HG03066 (cell line): Measurements from ENCODE around the gene DROSHA.
"Not testable (repeated sequence)": the region's sequence is repeated elsewhere in the genome, so short reads cannot be mapped to it uniquely, and the experiment has no call there.

Experiments used
- ATAC-seq: cut with Tn5 transposase; IDR thresholded peaks from one replicate; pipeline ENCODE4 v1.9.1; 2021; ENCODE audit warnings: low read depth; ENCODE audit not compliant: unreplicated experiment

DROSHA gene

DNA sequence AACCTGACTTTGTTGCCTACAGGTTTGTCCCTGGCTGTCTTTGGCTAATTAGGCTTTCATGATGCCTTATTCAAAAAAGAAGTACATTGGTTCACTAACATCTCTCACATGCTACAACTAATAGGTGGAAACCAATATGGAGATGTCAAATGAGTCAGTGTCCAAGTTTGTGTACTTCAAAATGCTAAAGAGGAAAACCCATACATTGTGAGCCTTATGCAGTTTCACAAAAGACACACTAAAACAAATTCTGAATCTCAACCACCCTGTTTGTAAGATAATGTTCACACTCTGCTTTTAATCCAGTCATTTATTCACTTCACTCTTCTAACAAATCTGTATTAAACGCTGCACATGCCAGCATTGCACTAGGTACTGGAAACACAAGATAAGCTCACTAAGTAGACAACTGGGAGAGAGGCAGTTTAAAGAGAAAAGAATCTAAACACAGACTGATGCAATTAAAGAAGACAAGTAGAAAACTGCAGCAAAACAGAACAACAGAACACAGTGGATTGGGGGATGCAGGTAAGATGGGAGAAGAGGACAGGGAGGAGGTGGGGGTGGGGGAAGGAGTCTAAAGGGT lies 104.1 kb downstream of the DROSHA start:
- ATAC-seq, result no peak

DNA sequence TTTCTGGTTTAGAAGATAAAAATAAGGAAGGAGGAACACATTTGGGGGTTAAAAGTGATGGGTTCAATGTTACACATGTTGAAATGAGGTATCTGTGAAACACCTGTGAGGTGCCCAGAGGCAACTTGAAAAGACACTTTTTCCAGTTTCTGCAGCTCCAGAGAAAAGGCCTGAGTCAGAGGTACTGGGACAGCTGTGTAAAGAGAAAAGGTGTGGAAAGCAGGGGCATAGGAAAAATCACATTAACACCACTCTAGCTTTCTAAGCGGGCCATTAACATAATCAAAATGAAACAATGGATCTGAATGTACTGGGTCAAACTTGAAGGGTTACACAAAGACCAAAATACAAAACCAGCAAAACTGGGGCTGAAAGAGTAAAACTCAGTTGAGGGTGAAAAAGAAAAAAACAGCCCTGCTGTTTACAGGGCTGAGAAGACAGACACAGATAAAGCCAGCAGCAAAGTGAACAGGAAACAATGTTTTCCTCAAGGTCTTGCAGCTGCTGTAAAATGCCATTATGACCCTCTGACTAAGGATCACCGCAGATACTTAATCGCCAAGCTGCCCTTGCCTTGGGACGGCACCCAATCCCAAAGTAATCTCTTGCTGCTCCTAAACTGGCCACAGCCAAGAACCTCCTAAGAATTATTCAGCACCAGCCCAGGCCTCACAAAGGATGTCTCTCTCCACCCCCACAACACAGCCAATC lies 104.7 kb downstream of the DROSHA start:
- ATAC-seq, result no peak

DNA sequence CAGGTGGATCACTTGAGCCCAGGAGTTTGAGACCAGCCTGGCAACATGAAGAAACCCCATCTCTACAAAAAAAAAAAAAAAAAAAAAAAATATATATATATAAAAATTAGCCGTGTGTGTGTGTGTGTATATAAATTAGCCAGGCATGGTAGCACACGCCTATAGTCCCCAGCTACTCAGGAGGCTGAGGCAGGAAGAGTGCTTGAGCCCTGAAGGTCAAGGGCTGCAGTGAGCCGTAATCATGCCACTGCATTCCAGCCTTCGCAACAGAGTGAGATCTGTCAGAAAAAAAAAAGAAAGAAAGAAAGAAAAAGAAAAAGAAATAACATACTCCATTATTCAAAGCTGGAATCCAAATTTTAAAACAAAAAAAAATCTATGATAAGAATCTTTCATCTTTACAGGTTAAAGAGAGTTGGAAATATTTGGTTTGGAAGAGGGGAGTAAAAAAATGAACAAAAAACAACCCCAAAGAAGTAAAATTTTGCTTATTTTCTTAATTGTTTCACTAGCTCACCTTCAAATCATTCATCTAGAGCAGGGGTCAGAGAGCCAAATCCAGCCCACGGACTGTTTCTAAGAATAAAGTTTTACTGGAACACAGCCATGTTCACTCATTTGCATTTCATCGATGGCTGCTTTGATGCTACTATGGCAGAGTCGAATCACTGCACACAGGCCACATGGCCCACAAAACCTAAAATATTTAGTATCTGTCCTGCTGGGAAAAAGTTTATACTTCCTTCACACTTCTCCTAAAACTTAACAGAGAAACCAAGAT lies 109.9 kb downstream of the DROSHA start:
- ATAC-seq, result no peak

DNA sequence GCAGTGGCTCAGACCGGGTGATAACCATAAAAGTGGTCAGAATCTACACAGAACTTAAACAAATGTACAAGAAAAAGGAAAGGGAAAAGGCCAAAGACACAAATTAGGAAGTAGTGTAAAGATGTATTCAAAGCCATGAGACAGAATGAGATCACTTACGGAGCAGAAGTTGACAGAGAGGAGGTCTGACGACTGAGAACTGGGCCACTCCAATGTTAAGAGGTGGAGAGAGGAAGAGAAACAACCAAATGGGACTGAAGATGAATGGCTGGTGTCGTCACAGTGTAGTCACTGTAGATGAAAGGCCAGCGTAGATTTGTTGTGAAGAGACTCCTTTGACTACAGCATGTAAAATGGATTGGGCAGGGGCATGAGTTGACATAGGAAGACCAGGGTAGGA lies 114.4 kb downstream of the DROSHA start:
- ATAC-seq, result no peak

DNA sequence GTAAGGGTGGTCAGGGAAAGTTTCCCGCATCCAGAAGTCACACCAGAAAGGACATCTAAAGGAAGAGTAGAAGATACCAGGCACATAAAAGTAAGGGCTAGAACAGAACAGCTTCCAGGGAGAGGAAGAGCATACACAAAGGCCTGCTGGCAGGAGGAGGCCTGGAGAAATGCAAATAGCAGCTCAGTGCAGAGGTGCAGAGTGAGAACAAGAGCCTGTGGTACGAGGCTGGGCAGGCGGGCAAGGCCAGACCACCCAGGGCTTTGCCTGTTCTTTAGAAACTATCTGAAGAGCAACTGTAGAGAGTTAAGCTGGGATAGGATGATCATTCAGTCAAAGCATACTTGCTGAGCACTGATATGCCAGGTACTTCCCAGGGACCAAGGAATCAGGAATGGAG lies 115.3 kb downstream of the DROSHA start:
- no peak for ATAC-seq

DNA sequence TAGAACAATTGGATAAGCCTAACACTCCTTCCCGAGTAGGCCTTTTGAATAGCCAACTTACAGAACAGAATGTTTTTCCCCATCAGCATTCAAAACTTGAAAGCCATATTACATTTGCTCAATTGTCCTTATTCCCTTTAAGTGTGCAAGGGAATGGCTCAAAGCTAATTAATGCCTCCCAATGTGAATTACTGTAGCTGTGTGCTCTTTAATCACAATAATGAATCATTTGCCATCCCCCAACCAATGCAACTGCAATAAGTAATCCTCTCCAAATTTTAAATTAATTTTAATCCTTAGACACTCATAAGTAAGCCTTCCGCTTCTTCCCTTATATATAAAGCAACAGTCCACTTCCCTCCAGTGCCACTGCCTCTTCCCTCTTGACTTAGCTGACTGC lies 115.9 kb downstream of the DROSHA start:
- no peak for ATAC-seq

DNA sequence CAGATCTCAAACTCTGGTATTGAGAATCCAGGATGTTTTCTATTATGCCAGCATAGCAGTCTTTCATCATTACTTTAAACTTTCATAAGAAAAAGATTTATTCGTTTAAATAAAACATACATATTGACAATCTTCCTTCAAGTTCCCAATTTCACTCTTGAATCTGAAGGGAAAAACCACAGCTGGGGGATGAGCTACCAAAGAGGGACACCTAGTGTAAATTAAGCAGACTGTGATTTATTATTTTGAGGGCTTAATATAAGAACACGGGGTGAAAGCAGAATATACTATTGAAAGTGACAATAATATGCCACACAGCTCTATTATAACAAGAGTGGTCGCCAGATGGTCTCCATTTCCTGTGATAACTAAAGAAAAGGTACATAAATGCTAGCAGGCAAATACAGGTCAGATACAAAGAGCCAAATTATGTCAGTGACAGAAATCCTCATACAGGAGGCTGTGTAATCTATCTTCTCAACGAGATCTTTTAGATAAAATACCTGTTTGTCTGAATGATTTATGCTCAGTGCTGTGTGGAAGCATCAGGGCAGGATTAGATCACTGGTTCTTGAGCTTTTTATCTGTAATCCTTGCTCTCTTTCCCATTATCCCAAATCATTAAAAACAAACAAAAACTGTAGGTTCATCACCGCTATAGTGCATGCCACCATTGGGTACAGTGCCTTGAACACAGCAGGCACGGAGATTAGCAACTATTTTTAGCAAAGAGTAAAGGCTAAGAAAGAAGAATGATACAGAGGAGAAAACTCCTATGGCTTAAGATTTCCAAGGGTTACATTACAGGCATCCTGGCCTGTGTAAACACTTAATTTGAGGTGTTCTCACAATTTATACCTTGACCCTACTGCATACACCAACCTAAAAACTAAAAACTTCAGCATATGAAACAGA lies 116.6 kb downstream of the DROSHA start:
- ATAC-seq, result no peak

DNA sequence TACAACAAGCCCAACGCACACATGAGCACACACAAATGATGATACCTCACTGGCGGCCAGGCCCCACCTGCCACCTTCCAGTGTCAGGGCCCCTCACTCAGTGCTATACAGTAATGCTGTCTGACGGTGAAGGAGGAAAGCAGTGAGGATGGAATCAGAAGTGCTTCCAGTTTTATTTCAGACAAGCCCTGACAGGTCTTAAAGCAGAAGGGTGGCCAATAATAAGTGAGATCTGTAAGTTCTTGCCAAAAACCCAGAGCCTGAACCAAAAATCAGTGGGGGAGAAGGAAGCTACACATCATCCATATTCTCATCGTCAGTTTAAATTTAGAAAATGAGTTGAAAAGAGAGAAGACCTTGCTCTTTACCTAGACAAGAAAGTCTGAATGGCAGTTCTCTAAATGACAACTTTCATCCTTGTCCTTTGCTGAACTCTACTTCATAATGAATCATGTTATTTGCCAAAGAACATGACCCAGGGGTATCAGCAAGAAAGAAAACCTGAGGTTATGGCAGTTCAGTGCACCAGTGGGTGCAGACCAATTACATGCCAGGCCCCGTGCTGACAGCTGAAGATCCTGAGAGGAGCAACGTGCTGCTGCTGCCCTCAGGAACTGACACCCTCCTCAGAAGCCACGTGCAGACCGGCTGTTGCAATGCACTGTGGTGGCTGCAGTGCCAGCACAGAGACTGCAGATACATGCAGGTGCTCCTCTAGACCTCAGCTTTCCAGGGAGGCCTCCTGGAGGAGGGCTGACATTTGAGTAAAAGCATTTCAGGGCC lies 118.7 kb downstream of the DROSHA start:
- no peak for ATAC-seq

DNA sequence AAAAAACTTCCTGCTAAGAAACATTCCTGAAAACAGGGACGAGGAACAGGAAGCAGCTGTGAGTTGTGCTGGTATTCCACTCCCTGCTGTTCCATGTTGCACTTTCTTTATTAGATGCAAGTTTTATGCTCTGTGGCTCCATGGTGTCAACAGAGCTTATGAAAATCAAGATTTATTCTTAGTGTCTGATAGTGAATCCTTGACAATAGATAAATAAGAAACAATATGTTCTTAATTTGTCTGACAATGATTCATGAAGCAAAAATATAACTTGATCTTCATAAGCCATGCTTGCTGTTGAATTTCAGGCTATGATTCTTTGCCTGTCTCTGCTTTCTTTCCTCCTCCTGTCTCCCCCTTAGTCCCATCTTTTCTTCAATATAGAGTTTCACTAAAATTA lies 119.6 kb downstream of the DROSHA start:
- ATAC-seq, result no peak

DNA sequence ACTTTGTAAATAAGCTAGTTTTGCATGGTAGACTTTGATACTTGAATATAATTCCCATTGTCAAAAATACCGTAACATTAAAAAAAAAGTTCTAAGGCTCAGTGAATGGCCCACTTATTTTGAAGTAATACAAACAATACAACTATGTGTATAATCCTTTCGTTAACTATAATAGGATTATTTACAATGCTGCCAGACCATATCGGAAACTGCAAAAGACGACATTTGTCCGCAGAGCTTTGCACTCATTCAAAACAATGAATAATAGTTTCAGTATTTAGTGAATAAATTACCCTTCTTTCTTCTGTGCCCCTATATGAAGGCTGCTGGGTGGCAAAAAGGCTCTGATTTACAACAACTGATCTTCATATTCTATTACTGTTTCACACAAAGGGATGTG lies 121.8 kb downstream of the DROSHA start:
- ATAC-seq, result no peak

DNA sequence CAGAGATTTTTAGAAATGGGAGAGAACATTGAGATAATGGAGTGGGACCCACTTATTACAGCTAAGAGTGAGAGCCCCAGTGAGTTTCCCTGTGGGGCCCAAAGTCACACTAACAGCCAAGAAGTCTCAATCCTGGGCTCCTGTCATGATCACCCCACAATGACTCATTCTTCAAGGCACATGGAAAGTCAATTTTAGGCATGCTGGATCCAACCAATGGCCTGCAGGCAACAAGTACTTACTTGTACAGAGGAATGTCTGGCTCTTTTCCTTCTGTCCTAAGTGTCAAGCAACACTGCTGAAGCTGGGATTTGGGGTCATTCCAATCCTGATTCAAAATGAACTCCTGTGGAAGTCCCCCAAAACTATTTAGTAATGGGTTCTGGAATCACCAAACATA lies 123.1 kb downstream of the DROSHA start:
- ATAC-seq, result no peak

DNA sequence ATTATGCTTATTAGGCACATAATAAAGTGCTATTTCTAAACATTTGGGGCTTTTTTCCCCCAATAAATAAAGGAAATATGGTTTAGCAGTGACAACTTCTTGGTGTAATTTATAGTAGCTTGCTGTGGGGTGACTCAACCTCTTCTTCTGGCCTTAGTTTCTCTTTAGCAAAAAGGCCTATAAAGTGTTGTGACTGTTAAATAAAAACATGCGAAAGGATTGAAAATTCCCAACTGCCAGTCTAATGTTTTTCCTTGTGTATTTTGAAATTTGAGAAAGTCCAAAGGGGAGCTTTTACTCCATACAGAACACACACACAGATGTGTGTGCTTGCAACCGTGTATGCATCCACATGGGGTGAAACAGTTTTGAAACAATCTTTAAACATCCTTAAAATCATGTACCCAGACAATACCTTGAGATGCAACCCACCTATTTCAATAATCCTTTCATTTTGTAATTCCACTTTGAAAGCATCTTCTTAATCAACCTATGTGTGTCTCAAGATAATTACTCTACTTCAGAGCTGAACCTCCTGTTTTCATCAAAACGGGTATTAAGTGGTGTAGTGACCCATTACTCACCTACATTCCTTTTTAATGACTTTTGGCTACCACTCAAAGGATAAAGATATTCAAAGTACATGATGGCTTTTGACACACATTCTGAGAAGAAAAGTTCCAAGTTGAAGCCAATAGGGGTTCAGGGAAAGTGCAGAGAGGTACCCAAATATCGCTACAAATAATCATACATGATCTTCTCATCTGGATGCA lies 123.8 kb downstream of the DROSHA start:
- ATAC-seq, result no peak

DNA sequence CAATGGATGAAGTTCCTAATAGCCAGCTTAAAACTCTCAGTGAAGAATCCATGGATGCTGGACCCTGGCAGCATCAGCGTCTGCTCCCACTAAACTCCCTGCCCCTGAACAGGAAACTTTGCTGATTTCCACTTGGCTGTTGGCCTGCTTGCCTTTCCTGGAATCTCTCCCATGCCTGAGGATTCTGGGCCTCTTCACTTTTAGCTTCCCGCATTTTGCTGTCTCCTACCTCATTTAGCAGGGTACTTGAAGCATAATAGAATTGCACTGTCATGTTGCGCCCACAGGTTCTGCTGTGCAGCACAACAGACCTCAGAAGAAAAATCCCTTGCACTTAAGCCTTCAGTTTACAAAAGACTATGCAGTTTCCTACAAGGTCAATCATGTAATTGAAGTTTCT lies 127.6 kb downstream of the DROSHA start:
- ATAC-seq, result no peak

DNA sequence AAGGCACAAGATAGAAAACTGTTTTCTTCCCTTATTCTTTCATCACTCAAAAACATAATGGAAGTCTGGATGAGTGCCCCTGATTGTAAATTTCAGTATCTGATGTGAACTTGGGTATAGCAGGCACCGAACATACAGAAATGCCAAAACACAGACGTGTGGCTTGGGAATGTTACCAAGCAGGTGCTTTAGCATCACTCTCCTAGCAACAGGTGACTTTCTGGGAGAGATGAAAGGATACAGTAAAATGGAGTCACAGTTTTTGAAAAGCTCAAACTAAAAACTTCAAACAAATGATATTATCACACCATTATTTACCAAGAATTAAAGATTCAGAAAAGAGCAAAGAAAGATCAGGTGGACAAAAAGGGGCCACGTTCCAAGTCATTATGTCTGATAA lies 130.2 kb downstream of the DROSHA start:
- no peak for ATAC-seq

DNA sequence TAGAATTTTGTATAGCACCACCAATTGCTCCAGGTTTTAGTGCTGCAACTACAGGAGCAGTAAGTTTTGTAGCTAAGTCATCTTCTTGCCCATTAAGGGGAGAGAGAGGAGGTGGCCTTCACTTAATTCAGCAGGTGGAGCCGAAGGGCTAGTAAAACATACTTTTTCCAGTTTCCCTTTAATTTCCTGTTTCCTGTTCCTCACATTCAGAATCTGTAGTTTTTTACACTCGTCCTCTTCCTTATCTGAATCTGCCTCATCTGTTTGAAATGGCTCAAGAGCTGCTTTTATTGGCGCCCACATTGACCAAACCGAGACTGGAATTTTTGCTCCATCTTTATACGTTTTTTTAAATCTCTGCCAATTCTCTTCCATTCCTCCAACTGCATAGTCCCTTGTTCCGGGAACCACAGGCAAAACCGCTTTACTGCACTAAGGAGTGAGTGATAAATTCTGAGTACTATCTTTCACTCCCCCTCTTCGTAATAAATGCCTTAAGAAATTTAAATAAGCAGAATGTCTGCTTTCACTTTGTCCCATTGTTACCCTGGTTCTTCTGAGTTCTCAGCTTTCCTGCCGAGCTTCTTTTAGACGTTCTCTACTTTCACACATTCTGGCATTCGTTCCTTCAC lies 133.9 kb downstream of the DROSHA start:
- ATAC-seq, result no peak

DNA sequence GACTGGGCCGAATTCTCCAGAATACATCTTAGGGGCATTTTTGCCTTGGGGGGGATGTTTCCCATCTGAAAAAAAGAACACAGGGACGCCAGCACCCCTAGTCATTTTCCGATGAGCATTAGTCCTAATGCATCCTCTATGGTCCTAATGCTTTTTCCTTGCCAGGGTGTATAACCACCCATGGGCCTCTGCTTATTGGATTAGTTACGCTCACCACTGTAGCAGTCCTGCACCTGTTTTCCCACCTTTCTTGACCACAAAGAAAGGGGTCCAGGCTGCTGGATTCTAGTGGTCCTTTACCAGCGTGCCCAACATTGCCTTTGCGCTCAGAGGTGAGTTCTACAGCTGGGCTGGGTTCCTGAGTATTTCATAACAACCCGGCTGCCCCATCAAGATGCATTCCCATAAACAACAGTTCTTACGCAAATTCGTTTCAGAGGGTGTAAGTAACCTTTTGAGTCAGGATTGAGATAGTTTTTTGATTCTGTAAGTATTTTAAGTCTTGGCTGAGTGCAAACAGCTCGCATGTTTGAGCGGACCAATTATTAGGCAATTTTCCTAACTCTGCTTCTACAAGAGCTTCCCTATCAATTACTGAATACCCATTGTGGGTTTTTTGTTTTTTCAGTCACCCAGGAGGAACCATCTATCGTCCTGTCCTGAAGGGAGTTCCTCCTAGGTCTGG lies 135.1 kb downstream of the DROSHA start:
- ATAC-seq, result no peak

DNA sequence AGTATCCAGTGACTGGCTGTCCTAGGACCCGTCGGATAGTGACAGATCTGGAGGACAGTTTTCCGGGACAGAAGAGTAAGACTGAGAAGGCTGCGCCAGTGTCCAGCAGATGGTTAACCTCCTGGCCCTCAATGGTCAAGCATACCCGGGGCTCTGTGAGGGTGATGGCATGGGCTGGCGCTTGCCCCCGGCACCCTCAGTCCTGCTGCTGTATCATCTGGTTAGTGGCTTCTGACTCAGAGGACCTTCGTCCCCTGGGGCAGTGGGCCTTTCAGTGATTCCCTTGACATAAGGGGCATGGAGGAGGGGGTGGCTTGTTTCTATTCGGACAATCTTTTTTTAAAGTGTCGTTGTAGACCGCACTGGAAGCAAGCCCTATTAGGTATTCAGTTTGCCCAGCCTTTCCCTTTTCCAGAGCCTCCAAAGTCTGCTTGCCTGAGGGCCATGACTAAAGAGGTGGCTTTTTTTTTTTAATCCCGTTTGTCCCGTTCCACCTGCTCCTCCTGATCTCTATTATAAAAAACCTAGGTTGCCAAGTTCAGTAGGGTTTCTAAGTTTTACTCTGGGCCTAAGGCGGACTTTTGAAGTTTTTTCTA lies 136.3 kb downstream of the DROSHA start:
- not testable (repeated sequence) for ATAC-seq

DNA sequence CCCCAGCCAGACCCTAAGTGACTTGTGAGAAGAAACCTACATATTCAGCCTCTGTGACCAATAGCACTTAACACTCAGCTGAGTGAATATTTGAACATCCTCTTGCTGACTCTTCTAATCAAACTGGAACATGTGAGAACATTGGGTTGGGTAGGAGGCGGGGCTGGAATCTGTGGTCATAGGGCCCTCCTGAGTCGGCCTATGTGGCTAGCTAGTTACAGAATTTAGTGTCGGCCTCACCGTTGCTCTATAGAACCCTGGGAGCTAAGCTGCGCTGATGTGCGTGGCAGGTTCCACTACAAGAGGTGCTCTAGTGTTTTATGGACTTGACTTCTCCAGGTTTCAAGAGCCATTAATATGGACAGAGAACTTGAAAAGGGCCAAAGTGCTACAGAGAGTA lies 138.8 kb downstream of the DROSHA start:
- no peak for ATAC-seq
